Mucosa of descending colon (tissue), 3 donors: Measurements from ENCODE around the gene ABCA12. TPM values are rescaled to one million over a fixed set of nuclear protein-coding genes. Genes with fewer than 3 reads are reported as not detected.

Experiments
- ATAC-seq: fragments of 200-7000 bp; cut with Tn5 transposase; one replicate; pipeline ENCODE4 v1.9.1; 2020; ENCODE audit warnings: mild to moderate bottlenecking, moderate library complexity
- DNase-seq, 3 donors: peaks; one replicate each; pipeline ENCODE4 v3.0.0-alpha.2; 2020
- H3K36me3 ChIP-seq: fragments of 200-600 bp; one replicate; pipeline ENCODE4 v1.8.0; 2021; ENCODE audit warnings: low read depth, mild to moderate bottlenecking
- H3K4me1 ChIP-seq: fragments of 200-600 bp; one replicate; pipeline ENCODE4 v1.8.0; 2021; ENCODE audit warnings: low read depth, mild to moderate bottlenecking
- H3K4me3 ChIP-seq: fragments of 200-600 bp; one replicate; pipeline ENCODE4 v1.8.0; 2021; ENCODE audit warnings: mild to moderate bottlenecking
- H3K9me3 ChIP-seq: fragments of 200-600 bp; one replicate; pipeline ENCODE4 v1.8.0; 2021; ENCODE audit warnings: mild to moderate bottlenecking
- intact Hi-C, 2 donors: fragments of 100-400 bp; cut with DNase I in 1 of 2; cut with micrococcal nuclease in 1 of 2; formaldehyde crosslinking; loops; one replicate each; pipeline versions ENCODE4 v1.11.0 to v1.11.1; 2022; cut with DNase I, micrococcal nuclease
- total RNA-seq, 3 donors: library from RNA; stranded (reverse); fragmentation: NEBNext Ultra II Directional in 2 of 3; extraction: Animal tissue kit (Norgen Biotek cat#: 25700) in 2 of 3; gene quantifications; one replicate each; pipeline versions ENCODE4 v1.2.1 to v1.2.4, GENCODE V29; 2021 to 2023
- TF ChIP-seq, protein P1 (sequence below): fragments of 200-600 bp; IDR thresholded peaks from one replicate; pipeline ENCODE4 v1.8.0; 2022; ENCODE audit warnings: antibody characterized with exemption, mild to moderate bottlenecking
- donor health status: DM: no; HTN: no; CAD: no; lungs with moderate emphysema.
- donor health status: DM: no; HTN: no; CAD: no.
- donor health status: DM: no; HTN: yes; CAD: no.

Gene ABCA12
- total RNA-seq, 3 donors from 2014 or later: 0.05 to 1.1 TPM; not detected in 1

DNA sequence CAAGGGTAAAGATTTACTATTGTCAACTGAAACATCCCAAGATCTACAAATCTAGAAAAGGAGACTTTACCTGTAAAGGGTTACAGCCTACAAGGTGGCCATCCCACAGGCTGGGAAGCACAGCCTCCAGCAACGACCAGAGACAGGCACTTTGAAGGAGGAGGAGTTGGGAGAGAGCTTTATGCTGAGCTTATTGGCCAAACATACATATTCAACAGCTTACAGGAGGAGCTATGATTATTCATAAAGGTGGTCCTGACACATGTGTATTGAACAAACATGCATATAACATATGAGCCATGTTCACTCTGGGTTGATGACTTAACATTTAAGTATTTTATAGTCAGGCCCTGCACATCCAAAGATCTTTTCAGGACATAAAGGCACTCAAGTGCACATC lies 11.1 kb upstream of the ABCA12 start:
- Histone ChIP-seq H3K36me3 (no peaks in the 10 kb centered on the region), H3K4me3 (no peak overlapping the region), H3K4me1 (no peaks in the 10 kb centered on the region), H3K9me3 (no peaks in the 10 kb centered on the region)
- intact Hi-C loops: no loop called here
- ATAC-seq (no peak), DNase-seq (no peak)
- TF ChIP-seq, protein P1, sequence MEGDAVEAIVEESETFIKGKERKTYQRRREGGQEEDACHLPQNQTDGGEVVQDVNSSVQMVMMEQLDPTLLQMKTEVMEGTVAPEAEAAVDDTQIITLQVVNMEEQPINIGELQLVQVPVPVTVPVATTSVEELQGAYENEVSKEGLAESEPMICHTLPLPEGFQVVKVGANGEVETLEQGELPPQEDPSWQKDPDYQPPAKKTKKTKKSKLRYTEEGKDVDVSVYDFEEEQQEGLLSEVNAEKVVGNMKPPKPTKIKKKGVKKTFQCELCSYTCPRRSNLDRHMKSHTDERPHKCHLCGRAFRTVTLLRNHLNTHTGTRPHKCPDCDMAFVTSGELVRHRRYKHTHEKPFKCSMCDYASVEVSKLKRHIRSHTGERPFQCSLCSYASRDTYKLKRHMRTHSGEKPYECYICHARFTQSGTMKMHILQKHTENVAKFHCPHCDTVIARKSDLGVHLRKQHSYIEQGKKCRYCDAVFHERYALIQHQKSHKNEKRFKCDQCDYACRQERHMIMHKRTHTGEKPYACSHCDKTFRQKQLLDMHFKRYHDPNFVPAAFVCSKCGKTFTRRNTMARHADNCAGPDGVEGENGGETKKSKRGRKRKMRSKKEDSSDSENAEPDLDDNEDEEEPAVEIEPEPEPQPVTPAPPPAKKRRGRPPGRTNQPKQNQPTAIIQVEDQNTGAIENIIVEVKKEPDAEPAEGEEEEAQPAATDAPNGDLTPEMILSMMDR: no peak

DNA sequence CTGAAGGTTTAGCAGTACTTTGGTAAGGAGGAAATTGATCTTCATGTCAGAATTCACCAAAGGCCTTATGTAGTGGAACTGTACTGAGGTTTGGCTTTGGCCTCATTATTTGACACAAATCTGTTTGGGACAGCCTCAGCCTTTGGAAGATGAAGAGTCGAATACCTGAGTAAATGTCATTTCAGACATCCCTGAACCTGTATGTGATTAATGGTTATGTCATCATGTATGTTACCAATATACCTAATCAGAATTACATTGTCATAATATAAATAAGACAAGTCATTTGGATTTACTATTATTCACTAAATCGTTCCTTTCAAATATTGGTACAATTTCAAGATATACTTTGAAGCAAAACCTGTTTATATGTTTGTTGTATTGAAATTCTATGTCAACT lies 10.6 kb upstream of the ABCA12 start:
- TF ChIP-seq, protein P1: no peak
- Histone ChIP-seq H3K36me3 (no peaks in the 10 kb centered on the region), H3K4me3 (no peak overlapping the region), H3K4me1 (no peaks in the 10 kb centered on the region), H3K9me3 (no peaks in the 10 kb centered on the region)
- DNase-seq (no peak), ATAC-seq (no peak)
- intact Hi-C loops: no loop called here

DNA sequence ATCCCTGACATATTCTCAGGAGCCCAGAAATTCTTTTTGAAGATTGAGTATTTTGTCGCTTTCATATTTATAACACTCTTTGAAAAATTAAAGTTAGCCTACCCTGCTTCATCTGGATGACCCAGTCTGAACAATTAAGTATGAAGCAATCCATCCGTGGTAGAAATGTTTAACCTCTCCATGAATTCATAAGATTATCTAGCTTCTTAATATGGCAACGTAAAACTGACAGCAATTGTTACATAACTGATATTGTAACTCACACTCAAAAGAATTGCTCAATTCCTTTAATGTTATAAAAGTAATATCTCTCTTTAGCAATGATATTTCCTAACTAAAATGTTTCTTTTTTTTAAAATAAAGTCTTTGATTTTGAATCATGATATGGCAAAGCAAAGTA lies 7.2 kb upstream of the ABCA12 start:
- H3K4me3 ChIP-seq: no peak overlapping the region
- H3K9me3 ChIP-seq: no peaks in the 10 kb centered on the region
- no peaks in the 10 kb centered on the region for H3K4me1 ChIP-seq
- intact Hi-C loops: no loop called here
- ATAC-seq (no peak), DNase-seq (no peak)
- TF ChIP-seq, protein P1: no peak
- no peaks in the 10 kb centered on the region for H3K36me3 ChIP-seq

DNA sequence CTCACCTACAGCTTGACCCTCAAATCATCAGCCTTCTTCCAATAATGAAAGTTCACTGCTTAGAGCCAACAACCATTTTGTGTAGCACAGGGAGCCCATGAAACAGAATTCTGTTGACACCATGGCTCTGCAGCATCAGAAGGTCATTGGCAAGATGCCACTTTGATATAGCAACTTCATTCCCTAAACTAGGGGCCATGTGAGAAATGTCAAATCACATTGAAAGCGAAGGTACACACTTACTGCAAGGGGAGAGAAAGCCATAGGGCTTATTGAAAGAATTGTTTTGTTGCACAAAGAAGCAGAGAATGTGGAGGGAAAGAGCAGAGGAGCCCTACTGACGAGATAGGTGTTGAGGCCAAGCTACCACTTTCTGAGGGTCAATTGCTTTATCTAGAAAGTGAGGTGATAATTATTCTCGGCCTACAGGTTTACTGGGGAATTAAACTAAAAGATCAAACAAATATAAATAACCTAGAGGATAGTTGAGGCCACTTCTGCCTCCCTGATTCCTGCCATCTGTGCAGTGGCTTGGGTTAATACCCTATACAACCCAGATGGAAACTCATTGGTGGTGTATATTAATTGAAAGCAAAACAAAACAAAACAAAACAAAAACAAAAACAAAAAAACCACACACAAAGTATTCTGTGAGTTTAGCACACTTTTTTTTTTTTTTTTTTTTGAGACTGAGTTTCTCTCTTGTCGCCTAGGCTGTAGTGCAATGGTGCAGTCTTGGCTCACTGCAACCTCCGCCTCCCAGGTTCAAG lies 5.9 kb upstream of the ABCA12 start:
- TF ChIP-seq, protein P1: no peak
- no peak for DNase-seq
- Histone ChIP-seq H3K4me1 (no peaks in the 10 kb centered on the region), H3K4me3 (no peak overlapping the region), H3K36me3 (no peaks in the 10 kb centered on the region), H3K9me3 (no peaks in the 10 kb centered on the region)
- ATAC-seq: no peak
- intact Hi-C loops: no loop called here

DNA sequence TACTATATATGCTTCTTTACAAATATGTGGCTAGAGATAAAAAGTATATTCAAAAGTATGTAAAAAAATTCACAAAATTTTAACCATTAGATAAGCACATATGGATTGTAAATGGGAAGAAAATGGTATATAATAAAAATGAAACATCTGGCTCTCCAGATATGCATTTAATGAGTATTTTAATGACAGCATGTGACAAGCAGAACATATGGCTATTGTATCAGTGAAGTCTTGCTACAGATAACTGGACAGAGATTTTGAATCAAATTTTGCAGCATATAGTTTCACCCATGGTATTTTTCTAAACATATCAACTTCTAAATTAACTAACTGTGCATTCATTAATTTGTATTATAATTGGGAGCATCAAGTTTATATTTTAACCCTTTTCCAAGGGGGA lies 5.0 kb upstream of the ABCA12 start:
- no peak for DNase-seq
- Histone ChIP-seq H3K4me1 (no peaks in the 10 kb centered on the region), H3K36me3 (no peaks in the 10 kb centered on the region), H3K9me3 (no peaks in the 10 kb centered on the region), H3K4me3 (no peak overlapping the region)
- no peak for ATAC-seq
- intact Hi-C loops: no loop called here
- TF ChIP-seq, protein P1: no peak
